ENCODE data around the gene S100B.

DNA sequence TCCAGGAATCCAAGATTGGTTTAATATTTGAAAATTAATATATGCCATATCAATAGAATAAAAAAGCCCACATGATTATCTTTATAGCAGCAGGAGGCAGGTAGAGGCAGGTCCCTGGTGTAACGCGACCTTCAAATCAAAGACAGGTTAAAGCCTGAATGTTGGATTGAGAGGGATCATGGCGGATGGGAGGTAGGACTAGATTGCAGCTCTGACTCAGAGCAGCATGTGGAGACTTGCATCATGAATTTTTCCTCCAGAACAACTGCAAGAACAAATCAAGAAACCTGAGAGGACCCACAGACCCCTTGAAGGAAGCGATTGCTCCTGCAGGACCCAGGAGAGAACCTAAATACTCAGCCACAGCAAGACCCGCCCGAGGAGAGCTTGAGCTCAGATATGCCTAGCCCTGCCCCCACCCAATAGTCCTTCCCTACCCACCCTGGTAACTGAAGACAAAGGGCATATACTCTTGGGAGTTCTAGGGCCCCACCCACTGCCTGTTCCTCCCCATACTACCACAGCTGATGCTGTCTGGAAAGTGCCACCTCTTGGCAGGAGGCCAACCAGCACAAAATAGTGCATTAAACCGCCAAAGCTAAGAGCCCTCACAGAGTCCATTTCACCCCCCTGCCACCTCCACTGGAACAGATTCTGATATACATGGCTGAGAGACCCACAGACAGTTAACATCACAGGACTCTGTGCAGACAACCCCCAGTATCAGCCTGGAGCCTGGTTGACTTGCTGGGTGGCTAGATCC, 19.5 kb downstream of the S100B start:
- TF ChIP-seq POLR2AphosphoS5 (IDR thresholded peaks at IDR 0.05) (no peak), EP300 (IDR thresholded peaks at IDR 0.05) (no peak)
